K562 (cell line): ENCODE results near the gene HNRNPK. TPM values are rescaled to one million over a fixed set of nuclear protein-coding genes. Genes with fewer than 3 reads are reported as not detected.

Experiments used
- CEBPZ ChIP-seq: fragments of 150-350 bp; IDR thresholded peaks from 2 replicates; pipeline ENCODE4 v1.6.1; 2014; ENCODE audit warnings: low read depth, mild to moderate bottlenecking, low read length, borderline replicate concordance
- CGGBP1 ChIP-seq: fragments of 250-450 bp; sonication (Bioruptor Pico); IDR thresholded peaks from 2 replicates; pipeline ENCODE4 v1.9.0; 2021; ENCODE audit warnings: mild to moderate bottlenecking
- FIP1L1 ChIP-seq: fragments of 200-400 bp; formaldehyde crosslinking; IDR thresholded peaks from 2 replicates; pipeline ENCODE4 v1.6.1; 2018; ENCODE audit warnings: mild to moderate bottlenecking, low read depth, low read length; ENCODE audit not compliant: poor library complexity, severe bottlenecking
- FOXK2 ChIP-seq, 2 experiments: fragments of 450-650 bp; IDR thresholded peaks in 1 of 2; conservative IDR thresholded peaks in 1 of 2; 2 replicates each; pipeline ENCODE4 v1.6.1; 2016; ENCODE audit warnings: low read depth in 2 of 2, mild to moderate bottlenecking in 1 of 2
- GABPB1 ChIP-seq: sonication (generic); formaldehyde crosslinking; IDR thresholded peaks from 2 replicates; pipeline ENCODE4 v1.8.0; 2022; ENCODE audit warnings: mild to moderate bottlenecking, missing genetic modification reagents
- GMEB1 ChIP-seq: fragments of 250-450 bp; sonication (Bioruptor Pico); IDR thresholded peaks from 2 replicates; pipeline ENCODE4 v1.4.0; 2020; ENCODE audit warnings: mild to moderate bottlenecking
- HBP1 ChIP-seq: fragments of 450-650 bp; formaldehyde crosslinking; IDR thresholded peaks from 2 replicates; pipeline ENCODE4 v1.4.0; 2022; ENCODE audit warnings: missing genetic modification characterization
- NCOA2 ChIP-seq, 2 experiments: fragments of 450-650 bp; IDR thresholded peaks; 2 replicates each; pipeline ENCODE4 v1.6.1; 2018; ENCODE audit warnings: mild to moderate bottlenecking in 2 of 2, moderate library complexity in 1 of 2; ENCODE audit not compliant: partially characterized antibody in 2 of 2
- RBM17 ChIP-seq: fragments of 200-400 bp; formaldehyde crosslinking; IDR thresholded peaks from 2 replicates; pipeline ENCODE4 v1.6.1; 2017; ENCODE audit warnings: low read depth, mild to moderate bottlenecking, low read length, borderline replicate concordance
- RBM34 ChIP-seq: fragments of 200-400 bp; formaldehyde crosslinking; IDR thresholded peaks from 2 replicates; pipeline ENCODE4 v1.6.1; 2018; ENCODE audit warnings: low read length, borderline replicate concordance; ENCODE audit not compliant: insufficient read depth
- SPI1 ChIP-seq: IDR thresholded peaks from 2 replicates; pipeline ENCODE4 v1.6.1; 2011; ENCODE audit warnings: low read depth, low read length, control low read depth, borderline replicate concordance
- TAF1 ChIP-seq: IDR thresholded peaks from 2 replicates; pipeline ENCODE4 v1.6.1; 2011; ENCODE audit warnings: mild to moderate bottlenecking, low read length, moderate library complexity; ENCODE audit not compliant: insufficient read depth, control insufficient read depth, severe bottlenecking; ENCODE audit errors: extremely low read depth
- ZBTB34 ChIP-seq: fragments of 250-450 bp; sonication (Bioruptor Pico); IDR thresholded peaks from 2 replicates; pipeline ENCODE4 v1.8.0; 2021; ENCODE audit warnings: mild to moderate bottlenecking, moderate library complexity
- ZNF184 ChIP-seq: sonication (generic); formaldehyde crosslinking; IDR thresholded peaks from 2 replicates; pipeline ENCODE4 v1.5.0; 2020; ENCODE audit warnings: missing genetic modification reagents
- ZNF277 ChIP-seq: fragments of 250-450 bp; sonication (Bioruptor Pico); IDR thresholded peaks from 2 replicates; pipeline ENCODE4 v1.8.0; 2022; ENCODE audit warnings: inconsistent platforms, mild to moderate bottlenecking, moderate library complexity, borderline replicate concordance
- ZNF445 ChIP-seq: fragments of 250-450 bp; sonication (Bioruptor Pico); IDR thresholded peaks from 2 replicates; pipeline ENCODE4 v1.4.0; 2020; ENCODE audit warnings: low read depth, mild to moderate bottlenecking, moderate library complexity
- polyA plus RNA-seq, 8 experiments: library from polyadenylated mRNA; depleted of rRNA in 4 of 8; stranded (reverse) in 5 of 8; unstranded in 3 of 8; fragments of >200 nt; fragmentation: Nextera tagmentation in 2 of 8; fragmentation: Illumina TruSeq in 1 of 8; extraction: Ambion mirVana in 2 of 8; extraction: Trizol in 1 of 8; gene quantifications; 2 replicates each; pipeline versions ENCODE4 v1.2.1 to v1.2.3, GENCODE V29; 2011 to 2014; ENCODE audit warnings: inconsistent platforms in 1 of 8, missing spikeins in 1 of 8
- total RNA-seq, 7 experiments: library from RNA; depleted of rRNA in 6 of 7; stranded (reverse); fragments of >200 nt in 6 of 7; fragmentation: Illumina TruSeq in 2 of 7; extraction: Trizol in 2 of 7; gene quantifications; 2 replicates each; pipeline versions ENCODE4 v1.2.1 to v1.2.3, GENCODE V29; 2011 to 2021; ENCODE audit warnings: low replicate concordance in 1 of 7

Gene HNRNPK
- total and polyA plus RNA-seq, 9 of the 15 experiments (the other 6 are each of a cell fraction or from before 2014, with no cell fraction given), result 224 to 883 (median 618) TPM

- TF ChIP-seq ZNF277 (CRISPR knock-in tag) (no peak), HBP1 (CRISPR knock-in tag) (no peak), CGGBP1 (CRISPR knock-in tag) (no peak), ZBTB34 (CRISPR knock-in tag) (no peak), SPI1 (peak; percentile 90), TAF1 (peak; percentile 75), CEBPZ (no peak), RBM17 (no peak), GMEB1 (CRISPR knock-in tag) (no peak), FIP1L1 (no peak), GABPB1 (CRISPR knock-in tag) (peak; percentile 26; the same call in 1 of the 2 replicates), RBM34 (no peak), ZNF184 (no peak), FOXK2 (conservative IDR thresholded peaks at IDR 0.05 in 1 of 2, IDR thresholded peaks at IDR 0.05 in 1 of 2; ENCODE audit: low read depth in 2 of 2) (no peak; a peak in 1 of 4 replicates), NCOA2 (IDR thresholded peaks at IDR 0.05; ENCODE audit: partially characterized antibody in 2 of 2) (no peak), ZNF445 (CRISPR knock-in tag) (no peak)
Observed at GRCh38 chr9:83980395-83981125, 545 bp upstream of the HNRNPK start, which contains the start of gene RMI1 (continued).
